Measurements from ENCODE around the gene STYK1. TPM values are rescaled to one million over a fixed set of nuclear protein-coding genes. Genes with fewer than 3 reads are reported as not detected.

STYK1 gene
- total RNA-seq, 1 donor from 2014 or later = 1.4 TPM

DNA sequence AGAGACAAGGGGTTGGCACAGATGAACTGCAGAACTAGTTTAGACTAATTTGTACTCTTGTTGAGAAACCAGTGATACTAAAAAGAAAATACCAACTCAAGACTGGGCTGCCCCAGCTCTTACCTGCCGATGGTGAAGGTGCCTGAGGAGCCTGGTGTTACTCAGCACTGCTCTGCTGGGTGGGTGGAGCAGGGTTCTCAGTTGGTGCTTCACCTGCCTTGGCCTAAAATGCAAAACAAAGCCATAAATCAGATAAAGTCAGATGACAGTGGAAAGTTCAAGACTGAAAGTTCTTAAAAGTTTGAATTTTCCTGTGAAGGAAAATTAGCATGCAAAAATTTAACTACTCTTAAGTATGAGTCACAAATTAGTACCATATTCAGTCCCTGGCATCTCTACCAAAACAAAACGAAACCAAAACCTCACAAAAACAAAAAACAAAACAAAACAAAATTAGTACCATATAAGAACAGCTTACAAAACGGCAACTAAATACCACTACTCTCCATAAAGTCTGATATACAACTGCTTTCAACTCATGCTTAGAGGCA is 27.4 kb upstream of the STYK1 start:
- no peak for DNase-seq (ENCODE audit: low spot score in 2 of 2, unreplicated experiment in 2 of 2)
- H3K36me3 Mint-ChIP-seq = peaks cover 43% of the 10 kb centered on the region
- no peaks in the 10 kb centered on the region for H3K9me3 Mint-ChIP-seq
- no peak overlapping the region for H3K27ac Mint-ChIP-seq
- no peaks in the 10 kb centered on the region for H3K4me1 Mint-ChIP-seq
- H3K27me3 Mint-ChIP-seq (ENCODE audit: low read depth) = no peaks in the 10 kb centered on the region
- H3K4me3 Mint-ChIP-seq = no peak overlapping the region
- TF ChIP-seq, protein P1, sequence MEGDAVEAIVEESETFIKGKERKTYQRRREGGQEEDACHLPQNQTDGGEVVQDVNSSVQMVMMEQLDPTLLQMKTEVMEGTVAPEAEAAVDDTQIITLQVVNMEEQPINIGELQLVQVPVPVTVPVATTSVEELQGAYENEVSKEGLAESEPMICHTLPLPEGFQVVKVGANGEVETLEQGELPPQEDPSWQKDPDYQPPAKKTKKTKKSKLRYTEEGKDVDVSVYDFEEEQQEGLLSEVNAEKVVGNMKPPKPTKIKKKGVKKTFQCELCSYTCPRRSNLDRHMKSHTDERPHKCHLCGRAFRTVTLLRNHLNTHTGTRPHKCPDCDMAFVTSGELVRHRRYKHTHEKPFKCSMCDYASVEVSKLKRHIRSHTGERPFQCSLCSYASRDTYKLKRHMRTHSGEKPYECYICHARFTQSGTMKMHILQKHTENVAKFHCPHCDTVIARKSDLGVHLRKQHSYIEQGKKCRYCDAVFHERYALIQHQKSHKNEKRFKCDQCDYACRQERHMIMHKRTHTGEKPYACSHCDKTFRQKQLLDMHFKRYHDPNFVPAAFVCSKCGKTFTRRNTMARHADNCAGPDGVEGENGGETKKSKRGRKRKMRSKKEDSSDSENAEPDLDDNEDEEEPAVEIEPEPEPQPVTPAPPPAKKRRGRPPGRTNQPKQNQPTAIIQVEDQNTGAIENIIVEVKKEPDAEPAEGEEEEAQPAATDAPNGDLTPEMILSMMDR (IDR thresholded peaks at IDR 0.05; ENCODE audit: unreplicated experiment) = no peak

DNA sequence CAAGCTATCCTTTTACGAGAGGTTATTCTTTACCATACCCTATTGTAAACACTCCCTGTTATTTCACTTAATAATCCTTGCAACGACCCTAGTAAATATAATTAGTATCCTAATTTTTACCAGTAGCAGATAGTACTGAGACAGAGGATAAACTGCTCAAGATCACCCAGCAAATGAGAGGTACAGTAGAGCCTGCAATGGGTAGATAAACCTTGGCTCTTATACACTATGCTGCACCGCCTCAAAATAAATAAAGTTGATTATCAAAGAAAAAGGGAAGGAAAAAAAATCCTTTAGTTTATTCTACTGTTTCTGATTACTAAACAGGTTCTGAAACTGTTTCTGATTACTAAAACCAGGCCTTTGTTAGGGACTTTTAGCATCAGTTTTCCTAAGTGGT is 26.7 kb upstream of the STYK1 start:
- Mint-ChIP-seq H3K36me3 (peaks cover 48% of the 10 kb centered on the region), H3K4me1 (no peaks in the 10 kb centered on the region), H3K9me3 (no peaks in the 10 kb centered on the region), H3K4me3 (no peak overlapping the region), H3K27ac (no peak overlapping the region), H3K27me3 (ENCODE audit: low read depth) (no peaks in the 10 kb centered on the region)
- TF ChIP-seq, protein P1 (IDR thresholded peaks at IDR 0.05; ENCODE audit: unreplicated experiment) = no peak
- DNase-seq (ENCODE audit: low spot score in 2 of 2, unreplicated experiment in 2 of 2) = no peak

DNA sequence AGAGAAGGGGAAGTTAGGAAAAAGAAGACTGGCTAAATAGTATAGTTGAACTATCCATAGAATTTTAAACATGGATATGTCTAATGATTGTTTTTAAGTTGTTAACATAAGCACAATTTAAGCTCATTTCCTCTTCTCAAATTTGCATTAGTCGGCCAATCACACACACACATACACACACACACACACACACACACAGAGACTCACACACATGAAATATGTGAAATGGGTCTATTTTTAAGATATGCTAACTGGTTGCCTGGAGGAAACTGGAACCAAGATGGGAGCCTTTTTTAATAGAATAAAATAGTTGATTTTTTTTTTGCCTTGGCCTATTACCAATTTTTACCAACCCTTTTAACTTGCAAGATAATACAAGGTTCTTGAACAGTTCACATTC is 24.0 kb upstream of the STYK1 start:
- Mint-ChIP-seq H3K4me1 (no peaks in the 10 kb centered on the region), H3K36me3 (peaks cover 56% of the 10 kb centered on the region), H3K4me3 (no peak overlapping the region), H3K9me3 (no peaks in the 10 kb centered on the region), H3K27ac (no peak overlapping the region), H3K27me3 (ENCODE audit: low read depth) (no peaks in the 10 kb centered on the region)
- TF ChIP-seq, protein P1 (IDR thresholded peaks at IDR 0.05; ENCODE audit: unreplicated experiment) = no peak
- DNase-seq (ENCODE audit: low spot score in 2 of 2, unreplicated experiment in 2 of 2) = no peak

DNA sequence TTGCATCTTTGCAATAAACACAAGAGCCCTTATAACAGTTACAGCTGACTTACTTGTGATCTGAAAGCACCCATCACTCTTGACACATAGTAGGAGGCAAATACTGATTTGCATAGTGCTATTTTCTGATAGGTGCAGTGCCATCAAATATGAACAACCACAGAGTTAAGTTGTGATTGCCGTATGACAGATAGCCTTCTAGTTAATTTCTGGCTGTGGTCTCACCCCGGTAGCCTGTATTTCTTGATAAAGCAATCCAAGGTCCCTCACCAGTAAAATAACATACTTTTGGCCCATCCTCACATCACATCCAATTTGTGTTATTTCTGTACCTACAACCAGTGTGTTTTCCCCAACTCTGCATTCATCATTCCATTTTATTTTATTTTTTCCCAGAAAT is 23.3 kb upstream of the STYK1 start:
- no peaks in the 10 kb centered on the region for H3K27me3 Mint-ChIP-seq (ENCODE audit: low read depth)
- TF ChIP-seq, protein P1 (IDR thresholded peaks at IDR 0.05; ENCODE audit: unreplicated experiment) = no peak
- peaks cover 54% of the 10 kb centered on the region for H3K36me3 Mint-ChIP-seq
- H3K9me3 Mint-ChIP-seq = no peaks in the 10 kb centered on the region
- no peak overlapping the region for H3K4me3 Mint-ChIP-seq
- DNase-seq (ENCODE audit: low spot score in 2 of 2, unreplicated experiment in 2 of 2) = no peak
- no peaks in the 10 kb centered on the region for H3K4me1 Mint-ChIP-seq
- no peak overlapping the region for H3K27ac Mint-ChIP-seq

DNA sequence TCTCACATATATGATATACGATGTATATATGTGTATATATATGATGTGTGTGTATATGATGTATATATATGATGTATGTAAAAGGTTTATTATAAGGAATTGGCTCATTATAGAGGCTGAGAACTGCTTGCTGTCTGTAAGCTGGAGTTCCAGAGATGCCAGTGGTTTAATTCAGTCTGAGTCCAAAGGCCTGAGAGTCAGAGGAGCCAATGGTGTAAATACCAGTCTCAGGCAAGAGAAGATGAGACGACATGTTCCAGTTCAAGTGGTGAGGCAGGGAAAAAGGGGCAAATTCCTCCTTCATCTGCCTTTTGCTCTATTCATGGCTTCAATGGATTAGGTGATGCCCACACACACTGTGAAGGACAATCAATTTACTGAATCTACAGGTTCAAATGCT is 17.1 kb upstream of the STYK1 start:
- no peak for DNase-seq (ENCODE audit: low spot score in 2 of 2, unreplicated experiment in 2 of 2)
- H3K4me3 Mint-ChIP-seq = no peak overlapping the region
- no peaks in the 10 kb centered on the region for H3K27me3 Mint-ChIP-seq (ENCODE audit: low read depth)
- peaks cover 17% of the 10 kb centered on the region for H3K36me3 Mint-ChIP-seq
- peaks cover 18% of the 10 kb centered on the region for H3K9me3 Mint-ChIP-seq
- H3K27ac Mint-ChIP-seq = no peak overlapping the region
- no peaks in the 10 kb centered on the region for H3K4me1 Mint-ChIP-seq
- TF ChIP-seq, protein P1 (IDR thresholded peaks at IDR 0.05; ENCODE audit: unreplicated experiment) = no peak

DNA sequence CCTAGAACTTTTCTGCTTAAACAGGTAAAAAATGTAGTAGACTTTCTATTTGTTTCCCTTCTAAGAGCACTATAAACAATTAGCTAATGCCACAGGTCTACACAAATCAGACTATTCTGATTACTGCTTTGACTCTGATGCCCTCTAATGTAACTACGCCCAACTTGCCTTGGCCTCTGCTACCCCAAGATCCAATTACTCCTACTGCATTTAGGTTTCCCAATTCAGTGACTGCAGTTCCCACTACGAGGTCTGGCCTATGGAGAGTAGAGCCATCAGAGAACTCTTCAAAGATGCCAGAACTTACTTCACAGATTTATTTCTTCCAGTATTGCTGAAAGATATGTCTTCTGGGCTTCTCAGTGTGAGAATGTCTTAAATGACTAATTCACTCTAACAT is 15.3 kb upstream of the STYK1 start:
- H3K27ac Mint-ChIP-seq = no peak overlapping the region
- H3K4me1 Mint-ChIP-seq = no peaks in the 10 kb centered on the region
- H3K9me3 Mint-ChIP-seq = peaks cover 18% of the 10 kb centered on the region
- no peak overlapping the region for H3K4me3 Mint-ChIP-seq
- no peaks in the 10 kb centered on the region for H3K27me3 Mint-ChIP-seq (ENCODE audit: low read depth)
- DNase-seq (ENCODE audit: low spot score in 2 of 2, unreplicated experiment in 2 of 2) = no peak
- peaks cover 3% of the 10 kb centered on the region for H3K36me3 Mint-ChIP-seq
- TF ChIP-seq, protein P1 (IDR thresholded peaks at IDR 0.05; ENCODE audit: unreplicated experiment) = no peak
